ENCODE results near the gene CAMK2G.
A peak's percentile ranks its signal among the peaks of the same experiment; 100 is the strongest.

The CAMK2G gene

GRCh38 chr10:73892310-73893030 lies 18.1 kb upstream of the CAMK2G start:
- no peak for TF ChIP-seq FOXM1 (IDR thresholded peaks at IDR 0.05; ENCODE audit: borderline replicate concordance, low read depth)
- TF ChIP-seq TAF1 (IDR thresholded peaks at IDR 0.05; ENCODE audit: low read depth) = no peak
- no peak for TF ChIP-seq MAX (IDR thresholded peaks at IDR 0.05)
- no peak for TF ChIP-seq RAD21 (IDR thresholded peaks at IDR 0.05; ENCODE audit: low read depth)

DNA sequence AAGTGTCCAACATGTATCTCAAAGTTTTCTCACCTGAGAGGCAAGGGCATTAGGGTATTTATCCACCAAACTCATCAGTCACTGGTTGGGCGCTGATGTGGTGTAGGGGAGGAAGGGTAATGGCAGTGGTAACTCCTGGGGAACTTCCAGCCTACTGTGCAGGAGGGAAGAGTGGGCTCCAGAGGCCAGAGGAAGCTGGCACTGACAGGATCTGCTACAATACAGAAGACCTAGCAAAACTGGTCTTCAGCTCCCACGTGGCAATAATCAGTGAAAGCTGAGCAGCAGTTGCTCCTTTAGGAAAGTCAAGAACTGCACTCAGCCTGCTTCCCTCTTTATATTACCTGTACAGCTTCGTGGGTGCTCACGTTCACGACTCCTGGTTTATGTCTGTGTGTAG lies 17.2 kb upstream of the CAMK2G start:
- TF ChIP-seq TAF1 (IDR thresholded peaks at IDR 0.05; ENCODE audit: low read depth) = no peak
- TF ChIP-seq CEBPB (IDR thresholded peaks at IDR 0.05) = no peak
- no peak for TF ChIP-seq ZBTB7A (IDR thresholded peaks at IDR 0.05; ENCODE audit: low read depth)
- 0 out of 2 replicates have a peak, but pooled peaks have one; percentile 4 for TF ChIP-seq USF1 (IDR thresholded peaks at IDR 0.05)
- peak; percentile 62; the same call in 1 of the 2 replicates for TF ChIP-seq MAX (IDR thresholded peaks at IDR 0.05)
- no peak for TF ChIP-seq TEAD4 (IDR thresholded peaks at IDR 0.05)
- no peak for TF ChIP-seq RAD21 (IDR thresholded peaks at IDR 0.05; ENCODE audit: low read depth)
- no peak for TF ChIP-seq TCF12 (IDR thresholded peaks at IDR 0.05; ENCODE audit: low read depth)
- TF ChIP-seq REST (IDR thresholded peaks at IDR 0.05; ENCODE audit: low read depth) = no peak
- no peak for TF ChIP-seq CREB1 (IDR thresholded peaks at IDR 0.05; ENCODE audit: low read depth)
- no peak for TF ChIP-seq FOXM1 (IDR thresholded peaks at IDR 0.05; ENCODE audit: borderline replicate concordance, low read depth)
- no peak for TF ChIP-seq EP300 (IDR thresholded peaks at IDR 0.05; ENCODE audit: borderline replicate concordance)

GRCh38 chr10:73890261-73890660 lies 15.9 kb upstream of the CAMK2G start:
- TF ChIP-seq NFIC (IDR thresholded peaks at IDR 0.05) (peak; percentile 11; the same call in 1 of the 2 replicates), ZBTB7A (IDR thresholded peaks at IDR 0.05; ENCODE audit: low read depth) (no peak)

DNA sequence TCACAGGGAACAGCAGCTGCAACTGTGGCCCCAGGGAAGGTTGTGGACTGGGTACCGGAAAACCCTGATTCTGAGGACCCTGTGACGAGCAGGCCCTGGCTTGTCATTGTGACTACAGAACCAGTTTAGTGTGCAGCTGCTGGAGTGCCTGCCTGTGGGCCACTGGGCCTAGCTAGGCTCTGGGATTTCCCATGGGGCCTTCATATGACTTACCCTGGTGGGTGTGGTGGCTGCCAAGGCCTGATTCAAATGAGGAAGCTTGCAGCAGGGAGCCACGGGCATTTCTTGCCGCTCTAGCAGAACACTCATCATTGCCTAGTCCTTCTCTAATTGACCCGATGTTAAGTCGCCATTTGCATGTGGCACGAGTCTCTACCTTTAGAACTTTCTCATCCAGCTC lies 14.7 kb upstream of the CAMK2G start:
- 0 out of 2 replicates have a peak, but pooled peaks have one; percentile 29 for TF ChIP-seq YY1 (IDR thresholded peaks at IDR 0.05; ENCODE audit: low read depth)
- no peak for TF ChIP-seq RAD21 (IDR thresholded peaks at IDR 0.05; ENCODE audit: low read depth)

GRCh38 chr10:73888514-73888913 lies 14.2 kb upstream of the CAMK2G start:
- TF ChIP-seq RAD21 (IDR thresholded peaks at IDR 0.05; ENCODE audit: low read depth) (0 out of 2 replicates have a peak, but pooled peaks have one; percentile 16), EP300 (IDR thresholded peaks at IDR 0.05; ENCODE audit: borderline replicate concordance) (0 out of 2 replicates have a peak, but pooled peaks have one; percentile 16), CREB1 (IDR thresholded peaks at IDR 0.05; ENCODE audit: low read depth) (no peak), NFIC (IDR thresholded peaks at IDR 0.05) (peak; percentile 52), CEBPB (IDR thresholded peaks at IDR 0.05) (no peak), USF1 (IDR thresholded peaks at IDR 0.05) (no peak), TAF1 (IDR thresholded peaks at IDR 0.05; ENCODE audit: low read depth) (no peak), EGR1 (IDR thresholded peaks at IDR 0.05) (no peak), MAX (IDR thresholded peaks at IDR 0.05) (no peak), ZBTB7A (IDR thresholded peaks at IDR 0.05; ENCODE audit: low read depth) (no peak), REST (IDR thresholded peaks at IDR 0.05; ENCODE audit: low read depth) (no peak), FOXM1 (IDR thresholded peaks at IDR 0.05; ENCODE audit: borderline replicate concordance, low read depth) (no peak), TCF12 (IDR thresholded peaks at IDR 0.05; ENCODE audit: low read depth) (no peak), TEAD4 (IDR thresholded peaks at IDR 0.05) (peak; percentile 53), YY1 (IDR thresholded peaks at IDR 0.05; ENCODE audit: low read depth) (0 out of 2 replicates have a peak, but pooled peaks have one; percentile 16)
